Kidney capillary endothelial cell (primary cell): ENCODE measurements around the gene SLC13A5.
A peak's percentile ranks its signal among the peaks of the same experiment; 100 is the strongest.
"Not testable (repeated sequence)": the region's sequence is repeated elsewhere in the genome, so short reads cannot be mapped to it uniquely, and the experiment has no call there.

Experiments used
- DNase-seq: peaks from one replicate; pipeline ENCODE4 v3.0.0-alpha.2; 2018; ENCODE audit warnings: low spot score

The SLC13A5 gene

DNA sequence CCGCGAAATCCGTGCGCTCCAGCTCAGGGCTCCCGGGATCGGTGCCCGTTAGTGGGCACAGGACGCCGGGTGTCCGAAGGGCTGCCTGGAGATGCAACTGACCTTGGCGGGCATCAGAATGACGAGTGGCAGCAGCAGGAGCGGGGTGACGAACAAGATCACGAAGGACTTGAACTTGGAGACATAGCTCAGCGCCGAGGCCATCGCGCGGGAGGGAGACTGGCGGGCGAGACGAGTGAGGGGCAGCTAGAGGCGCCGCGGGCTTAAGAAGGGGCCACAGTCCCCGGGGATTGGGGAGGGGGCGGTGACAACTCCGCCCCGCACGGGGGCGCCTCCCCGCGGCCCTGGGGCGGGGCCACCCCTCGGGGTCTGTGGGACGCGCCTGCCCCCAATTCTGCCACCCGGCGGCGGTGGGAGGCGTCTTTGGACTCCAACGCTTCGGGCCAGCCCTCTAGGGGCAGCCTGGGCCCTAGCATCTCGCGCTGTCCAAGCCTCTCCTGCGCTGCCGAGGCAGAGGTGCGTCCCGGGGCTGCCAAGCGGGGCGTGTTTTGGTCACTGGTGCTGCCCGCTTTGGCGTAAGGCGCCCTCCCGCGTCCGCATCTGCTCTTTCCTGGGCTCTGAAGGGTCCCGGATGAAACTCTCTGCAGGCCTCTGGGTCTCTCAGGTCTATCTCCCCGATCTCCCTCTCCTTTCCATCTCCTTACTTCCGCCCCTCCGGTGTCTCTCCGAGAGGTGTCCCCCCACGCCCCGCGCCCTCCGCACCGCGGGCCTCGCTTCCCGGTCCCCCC is at the start of gene SLC13A5:
TSS of gene SLC13A5 (minus strand) at position 240 of the 788 bp plus-strand sequence. CDS start at position 204, 36 bp downstream.
- DNase-seq, result no peak

DNA sequence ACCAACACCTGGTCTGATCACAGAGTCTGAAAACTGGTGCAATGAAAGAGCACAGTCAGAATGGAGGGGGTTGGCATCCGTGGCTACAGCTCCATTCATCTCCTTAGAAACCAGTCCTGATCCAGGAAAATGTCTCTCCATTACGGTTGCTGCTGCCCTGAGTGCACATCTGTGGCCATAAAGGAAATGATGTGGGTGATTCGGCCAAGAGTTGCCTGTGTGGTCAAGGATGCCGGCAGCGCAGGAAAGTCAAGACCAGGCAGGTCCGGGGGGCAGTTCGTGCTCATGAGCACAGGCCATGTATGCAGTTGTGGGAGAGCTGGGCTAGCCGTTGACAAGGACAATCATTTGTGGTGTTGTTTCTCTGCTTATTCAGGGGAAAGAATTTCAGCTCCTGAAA is 48.6 kb upstream of the SLC13A5 start:
- no peak for DNase-seq

DNA sequence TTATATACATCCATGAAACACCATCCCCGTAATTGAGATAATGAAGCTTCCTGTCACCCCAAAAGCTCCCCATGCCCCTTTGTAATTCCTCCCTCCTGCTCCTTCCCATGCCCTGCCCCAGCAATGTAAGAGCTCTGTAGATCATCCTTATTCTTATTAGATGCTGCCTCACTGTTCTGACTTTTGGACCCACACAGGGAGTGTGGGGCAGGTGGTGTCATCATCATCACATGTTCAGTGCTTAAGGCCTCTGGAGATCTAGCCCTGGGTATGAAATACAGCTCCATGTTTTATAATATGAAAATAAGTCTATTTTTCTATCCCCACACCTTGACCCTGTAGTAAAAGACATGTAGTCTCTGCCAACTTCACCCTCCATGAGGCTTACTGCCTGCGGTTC is 44.6 kb upstream of the SLC13A5 start:
- DNase-seq, result no peak

DNA sequence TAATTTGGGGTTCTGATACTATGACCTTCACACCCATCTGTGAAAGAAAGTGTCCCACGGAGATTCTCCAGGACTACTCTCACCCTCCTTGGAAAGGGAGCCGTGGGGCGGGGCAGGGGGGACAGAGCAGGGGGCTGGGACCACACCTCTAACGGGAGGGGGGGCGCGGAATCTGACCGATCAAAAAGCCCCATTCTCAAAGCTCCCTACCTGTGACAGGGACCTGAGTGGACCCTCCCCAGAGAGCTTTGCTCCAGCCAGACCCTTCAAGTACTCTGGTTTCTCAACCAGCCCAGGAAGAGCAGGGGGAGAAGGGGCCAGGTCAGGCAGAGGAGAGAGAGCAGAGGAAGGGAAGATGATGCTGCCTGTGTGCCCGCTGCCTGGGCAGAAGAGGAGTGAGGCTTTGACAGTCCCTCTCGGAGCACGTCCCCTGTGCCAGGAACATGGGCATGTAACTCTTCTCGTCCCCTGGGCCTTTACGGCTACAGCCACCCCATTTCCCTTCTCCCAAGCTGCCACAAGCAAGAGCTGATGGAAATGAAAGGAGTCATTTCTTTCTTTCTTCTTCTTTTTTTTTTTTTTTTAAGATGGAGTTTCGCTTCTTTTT is 43.4 kb upstream of the SLC13A5 start:
- no peak for DNase-seq

DNA sequence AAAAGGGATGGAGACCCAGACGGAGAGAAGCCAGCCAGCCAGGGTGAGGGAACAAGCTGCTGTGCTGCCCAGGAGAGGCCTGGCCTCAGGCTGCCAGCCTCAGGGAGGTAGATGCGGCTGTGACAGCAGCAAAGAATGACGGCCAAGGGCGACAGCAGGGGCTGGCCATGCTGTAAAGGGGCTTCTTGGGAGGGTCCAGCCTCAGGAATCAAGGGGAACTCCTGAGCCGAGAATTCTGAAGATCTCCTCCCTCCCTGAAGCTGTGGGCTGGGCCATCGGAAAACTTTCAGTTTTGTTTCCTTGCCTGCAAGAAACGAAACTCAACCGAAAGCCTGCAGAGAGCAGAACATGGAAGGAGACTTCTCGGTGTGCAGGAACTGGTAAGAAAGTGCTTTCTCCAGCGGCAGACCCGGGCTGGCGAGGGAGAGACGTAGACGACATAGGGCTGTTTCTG is 42.6 kb upstream of the SLC13A5 start, which contains the start of gene XAF1:
TSS of gene XAF1 (plus strand) at position 316 of the 454 bp plus-strand sequence. CDS start at position 349, 33 bp downstream.
- DNase-seq, result peak; percentile 31

DNA sequence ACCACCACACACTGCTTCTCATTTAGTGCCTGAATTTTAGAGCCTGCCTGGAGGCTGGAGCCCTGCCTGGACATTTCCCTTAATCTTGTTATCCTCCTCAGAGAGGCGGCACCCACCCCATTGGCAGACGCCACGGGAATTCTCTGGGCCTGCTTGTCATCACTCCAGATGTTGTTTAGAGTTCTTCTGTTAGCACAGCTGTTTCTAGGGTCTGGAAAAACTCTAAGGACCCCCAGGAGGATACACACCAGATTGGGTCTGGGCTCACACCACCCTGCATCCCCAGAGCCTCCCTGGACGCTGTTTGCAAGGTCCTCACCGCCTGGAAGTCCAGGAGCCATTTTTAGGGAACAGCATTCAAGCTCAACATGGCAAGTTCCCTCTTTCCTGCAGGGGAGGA is 42.1 kb upstream of the SLC13A5 start:
- DNase-seq, result no peak

DNA sequence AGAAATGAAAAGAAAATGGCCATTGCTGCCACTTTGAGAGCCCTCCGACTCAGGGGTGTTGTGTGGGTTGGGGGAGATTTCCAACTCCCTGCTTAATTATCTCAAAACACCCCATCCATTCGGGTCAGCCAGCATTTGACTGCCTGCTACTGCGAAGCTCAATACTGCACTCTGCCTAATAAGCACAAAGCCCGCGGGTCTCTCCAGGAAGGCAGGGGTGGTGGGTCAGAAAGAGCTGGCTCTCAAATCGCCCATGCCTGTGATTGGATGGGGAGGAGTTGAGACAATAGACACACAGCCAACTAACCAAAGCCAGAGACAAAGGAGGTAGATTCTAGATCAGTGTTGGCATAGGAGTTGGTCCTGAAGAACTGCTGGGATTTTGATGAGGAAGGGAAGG is 40.4 kb upstream of the SLC13A5 start:
- DNase-seq, result peak; percentile 52

DNA sequence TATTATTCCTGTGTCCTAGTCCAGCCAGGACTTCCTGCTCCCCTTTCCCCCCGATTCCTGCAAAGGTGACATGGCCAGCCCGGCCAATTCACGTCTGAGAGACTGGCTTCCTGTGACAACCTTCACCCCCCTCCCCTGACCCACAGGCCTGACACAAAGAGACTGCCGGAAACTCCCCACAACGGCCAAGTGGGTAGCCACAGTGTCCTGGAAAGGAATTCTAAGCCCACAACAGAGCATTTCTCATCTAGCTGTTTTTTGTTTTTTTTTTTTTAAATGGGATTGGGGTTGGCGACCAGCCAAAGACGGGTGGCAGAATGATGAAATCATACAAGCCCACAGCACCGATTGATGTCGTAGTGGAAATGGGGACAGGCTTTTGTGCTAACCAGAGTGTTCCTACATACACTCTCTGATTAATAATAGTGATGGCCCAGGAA is 39.9 kb upstream of the SLC13A5 start:
- peak; percentile 93 for DNase-seq

DNA sequence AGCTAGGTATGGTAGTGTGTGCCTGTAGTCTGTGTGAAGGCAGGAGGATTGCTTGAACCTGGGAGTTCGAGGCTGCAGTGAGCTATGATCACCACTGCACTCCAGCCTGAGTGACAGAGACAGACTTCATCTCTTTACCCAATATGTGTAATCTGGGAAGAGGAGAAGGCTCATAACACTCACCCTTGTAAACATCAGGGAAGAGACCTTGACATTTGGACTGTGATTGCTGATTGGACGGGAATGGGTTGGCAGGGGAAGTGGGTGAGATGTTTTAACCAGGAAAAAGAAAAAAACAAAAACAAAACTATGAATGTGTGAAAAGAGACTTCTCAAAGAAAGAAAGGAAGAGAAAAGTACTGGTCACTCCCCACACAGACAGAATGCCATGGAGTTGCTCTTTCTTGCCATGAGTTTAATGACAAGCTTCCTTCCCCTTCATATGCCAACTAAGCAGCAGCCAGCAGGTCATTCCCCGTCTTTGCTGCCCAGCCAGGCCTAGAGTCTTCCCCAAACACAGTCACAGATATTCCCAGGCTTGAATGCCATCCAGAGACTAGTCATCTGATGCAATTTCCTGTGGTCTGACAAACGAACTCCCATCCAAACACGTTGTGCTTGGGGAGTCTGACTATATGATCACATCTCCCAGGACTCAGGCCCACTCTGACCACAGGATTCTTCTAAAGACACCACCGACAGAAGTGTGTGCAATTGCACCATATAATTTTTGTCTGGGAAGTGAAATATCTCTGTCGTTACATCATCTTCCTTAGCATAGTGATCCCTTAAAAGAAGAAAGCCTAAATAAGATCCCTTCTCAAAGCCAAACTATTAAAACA is 39.1 kb upstream of the SLC13A5 start:
- DNase-seq, result peak; percentile 98

DNA sequence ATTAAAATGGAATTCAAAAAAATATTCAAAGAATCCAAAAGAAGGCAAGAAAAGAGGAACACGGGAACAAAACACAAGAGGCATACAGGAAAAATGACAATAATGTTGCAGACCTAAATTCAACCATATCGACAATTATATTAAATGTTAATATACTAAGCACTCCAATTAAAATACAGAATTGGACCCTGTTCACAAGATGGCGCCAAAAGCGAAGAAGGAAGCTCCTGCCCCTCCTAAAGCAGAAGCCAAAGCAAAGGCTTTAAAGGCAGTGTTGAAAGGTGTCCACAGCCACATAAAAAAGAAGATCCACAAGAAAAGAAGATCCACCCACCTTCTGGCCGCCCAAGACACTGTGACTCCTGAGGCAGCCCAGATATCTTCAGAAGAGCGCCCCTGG is 36.4 kb upstream of the SLC13A5 start:
- no peak for DNase-seq

DNA sequence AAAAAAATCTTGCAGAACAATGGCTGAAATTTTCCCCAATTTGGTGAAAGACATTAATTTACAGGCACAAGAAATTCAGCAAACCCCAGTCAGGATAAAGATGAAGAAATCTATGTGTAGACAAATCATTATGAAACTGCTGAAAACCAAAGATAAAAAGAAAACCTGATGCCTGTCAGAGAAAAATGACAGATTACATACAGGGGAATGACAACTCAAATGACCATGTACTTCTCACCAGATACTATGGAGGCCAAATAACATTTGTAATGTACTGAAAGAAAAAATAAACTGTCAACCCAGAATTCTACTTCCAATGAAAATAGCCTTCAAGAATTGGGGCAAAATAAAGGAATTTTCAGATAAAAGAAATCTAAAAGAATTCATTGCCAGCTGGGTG is 35.4 kb upstream of the SLC13A5 start:
- DNase-seq, result no peak

DNA sequence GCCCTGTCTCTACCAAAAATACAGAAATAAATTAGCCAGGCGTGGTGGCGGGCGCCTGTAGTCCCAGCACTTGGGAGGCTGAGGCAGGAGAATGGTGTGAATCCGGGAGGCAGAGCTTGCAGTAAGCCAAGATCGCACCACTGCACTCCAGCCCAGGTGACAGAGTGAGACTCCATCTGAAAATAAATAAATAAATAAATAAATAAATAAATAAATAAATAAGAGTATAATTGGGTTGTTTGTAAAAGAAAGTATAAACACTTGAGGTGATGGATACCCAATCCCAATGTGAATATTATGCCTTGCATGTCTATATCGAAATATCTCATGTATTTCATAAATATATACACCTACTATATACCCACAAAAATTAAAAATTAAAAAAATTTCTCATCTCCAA is 33.5 kb upstream of the SLC13A5 start:
- not testable (repeated sequence) for DNase-seq

DNA sequence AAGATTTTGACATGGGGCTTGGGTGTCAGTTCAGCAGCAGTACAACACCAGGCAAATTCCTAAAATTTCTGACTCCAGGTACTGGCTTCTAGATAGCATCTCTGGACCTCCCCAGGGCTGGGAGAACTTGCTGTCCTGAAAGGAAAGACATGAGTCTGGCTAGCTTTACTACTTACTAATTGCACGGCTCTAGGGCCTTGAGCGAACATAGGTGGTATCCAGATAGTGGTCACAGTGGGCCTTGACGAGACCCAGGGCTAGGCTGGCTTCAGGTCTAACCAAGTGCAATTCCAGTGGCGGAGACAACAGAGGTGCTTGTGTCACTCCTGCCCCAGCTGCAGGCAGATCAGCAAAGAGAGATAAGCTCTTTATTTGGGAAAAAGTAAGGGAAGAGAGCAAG is 16.4 kb upstream of the SLC13A5 start:
- DNase-seq, result no peak

DNA sequence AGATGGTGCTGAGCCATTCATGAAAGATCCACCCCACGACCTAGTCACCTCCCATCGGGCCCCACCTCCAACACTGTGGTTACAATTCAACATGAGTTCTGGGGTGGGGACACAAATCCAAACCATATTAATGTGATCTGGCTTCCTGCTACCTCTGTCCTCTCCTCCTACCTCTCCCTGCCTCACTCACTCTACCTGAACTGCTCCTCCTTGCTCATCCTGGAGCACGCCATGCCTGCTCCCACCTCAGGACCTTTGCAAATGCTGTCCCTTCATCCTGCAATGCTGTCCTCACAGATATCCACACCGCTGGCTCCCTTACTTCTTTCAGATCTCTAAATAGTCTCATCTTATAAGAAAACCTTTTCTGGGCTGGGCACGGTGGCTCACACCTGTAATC is 10.8 kb upstream of the SLC13A5 start:
- DNase-seq, result no peak

DNA sequence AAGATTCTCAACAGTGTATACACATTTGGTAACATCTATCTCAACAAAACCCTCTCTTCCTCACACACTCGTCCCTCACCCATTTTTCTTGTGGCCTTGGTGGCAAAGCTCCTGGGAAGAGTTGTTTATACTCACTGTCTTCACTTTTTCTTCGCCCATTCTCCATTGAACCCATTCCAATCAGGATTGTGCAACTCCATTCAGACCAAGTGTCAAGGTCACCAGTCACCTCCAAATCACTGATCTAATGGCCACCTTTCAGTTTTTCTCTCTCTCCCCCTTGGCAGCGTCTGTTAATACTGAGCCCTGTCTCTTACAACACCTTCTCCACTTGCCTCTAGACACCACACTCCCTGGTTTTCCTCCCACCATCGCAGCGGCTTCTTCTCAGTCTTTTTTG is 8.6 kb upstream of the SLC13A5 start:
- no peak for DNase-seq

DNA sequence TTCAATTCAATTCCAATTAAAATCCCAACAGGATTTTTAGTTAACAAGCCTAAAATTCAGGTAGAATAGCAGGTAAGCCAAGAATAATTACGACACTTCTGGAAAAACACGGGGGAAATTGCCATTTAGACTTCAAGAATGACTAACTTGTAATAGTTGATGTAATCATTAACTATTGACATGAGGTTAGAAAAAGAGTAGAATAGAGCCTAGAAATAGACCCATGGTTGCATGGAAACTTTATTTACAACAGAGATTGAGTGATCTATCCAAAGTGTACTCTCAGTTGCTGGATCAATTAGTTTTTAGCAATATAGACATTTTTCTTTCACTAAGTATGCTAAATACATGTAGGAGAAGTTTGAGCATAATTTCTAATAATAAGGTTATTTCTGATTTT is 3.6 kb upstream of the SLC13A5 start:
- DNase-seq, result no peak

DNA sequence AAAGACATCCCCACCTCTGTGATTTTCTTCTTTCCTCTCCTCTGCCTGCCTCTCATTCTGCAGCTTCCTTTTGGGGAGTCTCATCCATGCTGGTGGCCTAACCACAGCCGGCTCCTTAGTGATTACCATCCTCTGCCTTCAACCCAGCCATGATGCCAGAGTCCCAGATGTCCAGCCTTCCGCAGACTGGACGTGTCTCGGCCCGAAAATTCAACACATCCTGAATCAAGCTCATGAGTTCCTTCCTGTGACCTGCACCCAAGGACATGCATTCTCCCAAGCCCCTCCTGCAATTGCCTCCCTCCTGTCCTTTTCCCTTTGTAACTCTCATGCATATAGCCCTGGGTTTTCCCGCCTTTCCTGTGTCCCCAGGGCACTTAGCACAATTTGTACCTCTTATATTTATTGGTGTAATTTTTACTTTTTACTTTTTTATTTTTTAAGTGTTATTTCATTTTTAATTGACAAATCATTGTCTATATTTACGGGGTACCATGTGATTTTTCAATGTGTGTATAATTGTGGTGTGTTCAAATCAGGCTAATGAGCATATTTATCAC is 1.2 kb upstream of the SLC13A5 start:
- DNase-seq, result no peak

DNA sequence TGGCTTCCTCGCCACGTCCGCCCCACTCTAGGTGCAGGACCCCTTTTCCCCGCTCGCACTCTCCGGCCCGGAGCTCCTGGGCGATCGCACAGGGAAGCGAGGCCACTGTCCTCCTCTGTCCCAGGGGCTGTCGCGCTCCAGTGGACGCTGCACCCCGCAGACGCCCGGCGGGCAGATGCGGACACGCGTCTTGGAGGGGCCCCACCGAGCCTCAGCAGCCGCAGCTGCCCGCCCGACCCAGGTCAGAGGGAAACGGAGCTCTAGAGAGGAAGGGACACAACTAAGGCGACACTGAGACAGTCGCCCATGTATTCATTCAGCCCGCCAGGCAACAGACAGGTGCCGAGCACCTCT is 726 bp upstream of the SLC13A5 start:
- DNase-seq, result no peak

DNA sequence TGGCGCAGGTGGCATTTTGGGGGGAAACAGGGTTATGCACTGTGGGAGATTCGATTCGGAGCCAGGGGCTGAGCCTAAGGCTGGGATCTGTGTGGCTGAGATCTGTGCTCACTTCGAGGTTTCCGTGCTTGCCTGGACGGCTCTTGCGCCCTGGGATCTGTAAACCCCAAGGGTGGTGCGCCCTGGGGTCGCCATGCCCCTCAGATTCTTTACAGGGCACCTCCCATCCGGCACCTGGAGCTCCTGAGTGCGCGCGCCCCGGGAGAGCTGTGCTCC is 377 bp downstream of the SLC13A5 start:
- DNase-seq, result no peak

DNA sequence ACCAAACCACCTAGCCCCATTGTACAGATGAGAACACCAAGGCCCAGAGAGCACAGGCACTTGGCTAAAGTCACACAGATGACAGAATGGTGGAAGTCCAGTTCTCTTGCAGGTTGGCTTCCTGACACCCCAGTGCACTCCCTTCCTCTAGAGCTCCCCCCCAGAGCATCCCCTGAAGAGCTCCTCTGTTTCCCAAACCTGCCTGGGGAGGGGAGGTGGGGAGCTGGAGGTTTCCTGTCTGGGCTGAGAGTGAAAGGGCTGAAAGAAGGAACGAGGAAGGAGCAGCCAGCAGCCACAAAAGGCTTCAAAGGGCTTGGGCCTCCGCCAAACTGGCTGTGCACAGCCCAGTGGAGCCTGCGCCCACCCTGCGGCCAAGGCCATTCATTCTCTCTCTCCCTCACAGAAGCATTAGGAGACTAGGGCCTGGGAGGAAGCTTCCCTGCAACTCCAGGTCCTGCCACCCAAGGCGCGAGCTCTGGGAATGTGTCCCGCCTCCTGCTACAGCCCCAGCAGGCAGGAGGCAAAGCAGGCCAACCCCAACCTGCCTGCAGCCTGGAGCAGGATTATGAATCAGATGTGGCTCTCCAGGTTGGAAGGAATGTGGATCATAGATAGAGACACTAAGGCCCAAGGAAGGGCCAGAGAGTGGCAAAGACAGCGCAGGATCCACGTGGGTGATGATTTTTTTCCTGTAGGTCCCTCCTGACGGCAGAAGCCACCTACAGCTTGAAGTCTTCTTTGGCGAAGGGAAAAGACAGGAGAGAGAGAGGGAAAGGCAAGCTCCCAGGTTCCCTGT is 913 bp downstream of the SLC13A5 start:
- DNase-seq, result no peak

DNA sequence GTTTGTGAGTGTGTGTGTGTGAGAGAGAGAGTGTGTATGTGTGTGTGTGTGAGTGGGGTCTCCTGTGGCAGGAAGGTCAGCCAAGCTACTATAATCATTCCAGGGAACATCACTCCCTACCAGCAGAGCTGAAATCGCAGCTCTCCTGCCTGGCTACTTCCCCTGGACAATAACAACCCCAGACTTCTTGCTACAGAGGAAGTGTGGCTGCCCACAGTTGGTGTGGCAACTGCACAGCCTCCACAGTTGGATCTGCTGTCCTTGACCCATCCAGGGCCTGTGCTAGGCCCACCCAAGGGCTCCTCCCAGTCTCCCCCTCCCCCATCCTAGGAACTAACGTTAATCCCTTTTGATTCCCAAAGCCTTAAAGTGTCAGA is 1.5 kb downstream of the SLC13A5 start:
- no peak for DNase-seq
